Measurements from ENCODE around the gene HLCS. TPM values are rescaled to one million over a fixed set of nuclear protein-coding genes. Genes with fewer than 3 reads are reported as not detected.

Gene HLCS
- total and polyA plus RNA-seq, 8 donors, result 15.9 to 25.3 (median 16.7) TPM

DNA sequence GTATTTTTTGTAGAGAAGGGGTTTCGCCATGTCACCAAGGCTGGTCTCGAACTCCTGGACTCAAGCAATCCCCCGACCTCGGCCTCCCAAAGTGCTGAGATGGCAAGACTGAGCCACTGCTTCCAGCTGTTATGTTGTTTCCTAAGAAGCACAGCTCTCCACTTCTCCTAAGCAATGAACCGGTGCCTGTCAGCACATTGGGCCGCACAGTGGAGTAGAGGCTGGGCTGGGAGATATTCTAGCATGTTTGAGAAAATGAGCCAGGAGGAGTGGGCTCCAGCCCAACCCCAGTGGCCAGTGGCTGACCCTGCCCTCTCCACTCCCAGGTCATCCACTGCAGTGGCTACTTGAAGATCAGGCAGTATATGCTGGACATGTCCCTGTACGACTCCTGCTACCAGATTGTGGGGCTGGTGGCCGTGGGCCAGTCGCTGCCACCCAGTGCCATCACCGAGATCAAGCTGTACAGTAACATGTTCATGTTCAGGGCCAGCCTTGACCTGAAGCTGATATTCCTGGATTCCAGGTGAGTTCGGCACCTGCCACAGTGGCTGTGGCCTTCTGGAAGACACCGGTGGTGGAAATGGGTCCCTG lies 240.6 kb downstream of the HLCS start:
- TF ChIP-seq, protein P1, sequence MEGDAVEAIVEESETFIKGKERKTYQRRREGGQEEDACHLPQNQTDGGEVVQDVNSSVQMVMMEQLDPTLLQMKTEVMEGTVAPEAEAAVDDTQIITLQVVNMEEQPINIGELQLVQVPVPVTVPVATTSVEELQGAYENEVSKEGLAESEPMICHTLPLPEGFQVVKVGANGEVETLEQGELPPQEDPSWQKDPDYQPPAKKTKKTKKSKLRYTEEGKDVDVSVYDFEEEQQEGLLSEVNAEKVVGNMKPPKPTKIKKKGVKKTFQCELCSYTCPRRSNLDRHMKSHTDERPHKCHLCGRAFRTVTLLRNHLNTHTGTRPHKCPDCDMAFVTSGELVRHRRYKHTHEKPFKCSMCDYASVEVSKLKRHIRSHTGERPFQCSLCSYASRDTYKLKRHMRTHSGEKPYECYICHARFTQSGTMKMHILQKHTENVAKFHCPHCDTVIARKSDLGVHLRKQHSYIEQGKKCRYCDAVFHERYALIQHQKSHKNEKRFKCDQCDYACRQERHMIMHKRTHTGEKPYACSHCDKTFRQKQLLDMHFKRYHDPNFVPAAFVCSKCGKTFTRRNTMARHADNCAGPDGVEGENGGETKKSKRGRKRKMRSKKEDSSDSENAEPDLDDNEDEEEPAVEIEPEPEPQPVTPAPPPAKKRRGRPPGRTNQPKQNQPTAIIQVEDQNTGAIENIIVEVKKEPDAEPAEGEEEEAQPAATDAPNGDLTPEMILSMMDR (IDR thresholded peaks at IDR 0.05), result no peak
- no peak for ATAC-seq

DNA sequence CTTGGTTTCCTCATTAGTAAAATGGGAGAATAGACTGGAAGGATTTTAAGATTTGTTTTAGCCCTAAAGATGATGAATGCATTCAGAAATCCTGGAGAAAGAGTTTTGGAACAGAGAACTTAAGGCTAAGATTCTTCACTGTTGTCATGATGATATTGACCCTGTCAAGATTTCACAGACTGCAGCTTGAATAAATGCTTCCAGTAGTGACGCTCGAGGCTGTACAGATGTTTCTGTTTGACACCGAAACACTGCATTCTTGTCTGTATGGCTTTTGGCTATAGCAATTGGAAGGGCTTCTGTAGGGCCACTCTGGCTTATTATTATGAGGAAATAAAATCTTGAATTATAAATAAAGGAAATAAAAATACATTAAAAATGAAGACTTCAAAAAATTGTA lies 241.8 kb downstream of the HLCS start:
- Histone ChIP-seq H3K4me3 (no peak overlapping the region), H3K4me1 (no peaks in the 10 kb centered on the region), H3K27me3 (peaks cover 0 to 37% of the 10 kb centered on the region in 2 donors), H3K9me3 (no peaks in the 10 kb centered on the region), H3K36me3 (no peaks in the 10 kb centered on the region), H3K27ac (no peak overlapping the region)
- ATAC-seq, result no peak
- intact Hi-C loops (cut with DNase I), result no loop called here
- TF ChIP-seq, protein P1 (IDR thresholded peaks at IDR 0.05), result no peak
- DNase-seq, result peak in 1 of 4 donors; percentile 34

More for the DNA sequence above, 240.6 kb downstream of the HLCS start:
- H3K27ac ChIP-seq, result no peak overlapping the region
- no peaks in the 10 kb centered on the region for H3K9me3 ChIP-seq
- no peaks in the 10 kb centered on the region for H3K4me1 ChIP-seq
- intact Hi-C loops (cut with DNase I), result no loop called here
- H3K36me3 ChIP-seq, result no peaks in the 10 kb centered on the region
- H3K27me3 ChIP-seq, result peaks cover 0 to 37% of the 10 kb centered on the region in 2 donors
- no peak overlapping the region for H3K4me3 ChIP-seq
- peak in 1 of 4 donors; percentile 20 for DNase-seq

DNA sequence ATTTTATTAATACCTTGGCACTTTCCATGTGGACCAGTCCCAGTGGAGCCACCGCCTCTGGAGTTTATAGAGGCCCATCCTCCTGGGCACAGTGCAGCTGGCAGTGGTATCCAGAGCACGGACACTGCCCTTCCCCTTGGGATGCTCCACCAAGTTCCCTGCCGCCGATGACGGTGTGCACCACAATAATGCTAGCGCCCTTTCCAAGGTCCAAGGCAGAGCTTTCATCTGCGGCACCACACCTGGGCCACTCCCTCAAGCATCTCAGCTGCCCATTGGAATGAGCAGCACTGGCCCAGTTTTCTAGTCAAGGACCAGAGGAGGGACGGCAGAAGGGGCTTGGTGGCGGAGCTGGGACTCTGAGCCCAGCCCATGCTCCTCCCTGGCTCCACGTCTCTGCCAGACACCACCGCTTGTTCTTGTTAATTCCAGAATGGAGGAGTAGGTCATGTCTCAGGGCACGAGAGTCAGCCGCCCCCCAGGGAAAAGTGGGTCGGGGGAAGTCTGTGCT lies 243.0 kb downstream of the HLCS start:
- Histone ChIP-seq H3K4me3 (no peak overlapping the region), H3K27ac (no peak overlapping the region), H3K4me1 (no peaks in the 10 kb centered on the region), H3K9me3 (no peaks in the 10 kb centered on the region), H3K36me3 (no peaks in the 10 kb centered on the region), H3K27me3 (peaks cover 0 to 44% of the 10 kb centered on the region in 2 donors)
- DNase-seq (peak in 1 of 4 donors; percentile 25), ATAC-seq (no peak)
- TF ChIP-seq, protein P1 (IDR thresholded peaks at IDR 0.05), result no peak
- intact Hi-C loops (cut with DNase I), result no loop called here

DNA sequence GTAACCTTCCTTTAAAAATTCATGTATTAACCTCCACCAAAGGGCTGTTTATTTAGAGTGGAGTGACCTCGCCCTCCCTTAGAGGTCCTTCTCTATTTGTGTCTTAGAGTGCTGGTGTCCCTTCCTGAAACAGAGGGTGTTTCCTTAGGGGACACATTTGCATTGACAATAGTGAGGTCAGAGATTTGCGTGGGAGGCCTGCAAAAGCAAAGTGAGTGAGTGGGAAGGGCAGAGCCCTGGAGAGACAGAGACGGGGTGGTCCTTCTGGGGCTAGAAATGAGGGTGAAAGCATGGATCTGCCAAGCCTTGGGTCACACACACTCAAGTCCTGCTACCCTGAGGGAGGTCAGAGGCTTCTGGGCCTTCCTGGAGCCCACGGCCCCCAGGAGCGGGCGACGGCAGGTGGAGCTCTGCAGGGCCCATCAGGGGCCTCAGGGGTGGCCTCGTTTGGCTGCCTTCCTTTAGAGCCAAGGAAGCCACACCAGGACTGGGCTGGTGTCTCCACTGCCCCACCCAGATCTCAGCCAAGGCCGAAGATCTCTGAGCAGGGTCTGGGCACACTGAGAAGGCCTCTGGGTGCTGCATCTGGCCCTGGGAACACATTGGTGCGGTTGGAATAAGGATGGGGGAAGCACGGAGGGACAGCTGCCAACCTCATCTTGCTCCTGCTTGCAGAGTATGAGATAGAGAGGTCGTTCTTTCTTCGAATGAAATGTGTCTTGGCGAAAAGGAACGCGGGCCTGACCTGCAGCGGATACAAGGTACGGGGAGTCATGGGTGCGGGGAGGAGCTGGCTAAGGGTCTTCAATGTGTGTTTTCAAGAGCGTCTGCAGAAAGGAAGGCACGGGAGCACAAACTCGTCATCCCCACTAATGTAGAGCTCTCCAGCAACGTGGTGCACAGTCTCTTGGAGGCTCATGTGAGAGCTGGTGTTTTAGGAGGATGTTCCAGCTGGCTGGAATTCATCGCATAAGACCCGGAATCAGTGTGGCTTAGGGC lies 243.8 kb downstream of the HLCS start:
- H3K36me3 ChIP-seq, result no peaks in the 10 kb centered on the region
- peaks cover 0 to 45% of the 10 kb centered on the region in 2 donors for H3K27me3 ChIP-seq
- DNase-seq (peak in 1 of 4 donors; percentile 10), ATAC-seq (no peak)
- H3K4me1 ChIP-seq, result no peaks in the 10 kb centered on the region
- intact Hi-C loops (cut with DNase I), result no loop called here
- TF ChIP-seq, protein P1 (IDR thresholded peaks at IDR 0.05), result no peak
- H3K27ac ChIP-seq, result no peak overlapping the region
- H3K4me3 ChIP-seq, result no peak overlapping the region
- no peaks in the 10 kb centered on the region for H3K9me3 ChIP-seq

DNA sequence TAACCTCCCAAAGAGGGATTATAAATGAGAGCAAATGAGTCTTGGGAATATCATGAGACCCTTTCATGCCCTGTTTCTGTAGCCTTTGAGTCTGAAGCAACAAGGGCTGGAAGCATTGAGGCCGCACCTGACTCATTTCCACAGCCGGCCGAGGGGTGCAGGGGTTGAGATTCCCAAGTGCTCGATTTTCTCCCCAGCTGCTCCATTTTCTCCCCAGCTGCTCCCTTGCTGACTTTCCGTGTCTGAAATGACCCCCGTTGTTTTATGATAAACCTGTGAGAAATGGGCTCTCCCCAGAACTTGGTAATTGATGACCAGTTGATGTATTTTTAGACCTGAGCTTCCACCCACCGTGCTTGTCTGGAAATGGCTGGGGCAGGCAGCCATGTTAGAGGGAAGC lies 244.7 kb downstream of the HLCS start:
- TF ChIP-seq, protein P1 (IDR thresholded peaks at IDR 0.05), result no peak
- H3K4me1 ChIP-seq, result no peaks in the 10 kb centered on the region
- ATAC-seq (no peak), DNase-seq (peak in 1 of 4 donors; percentile 6)
- no peak overlapping the region for H3K4me3 ChIP-seq
- no peak overlapping the region for H3K27ac ChIP-seq
- no peaks in the 10 kb centered on the region for H3K9me3 ChIP-seq
- peaks cover 3 to 54% of the 10 kb centered on the region in 2 donors for H3K27me3 ChIP-seq
- intact Hi-C loops (cut with DNase I), result no loop called here
- no peaks in the 10 kb centered on the region for H3K36me3 ChIP-seq
